WTC11 (cell line): ENCODE data around the gene PGAM5. TPM values are rescaled to one million over a fixed set of nuclear protein-coding genes. Genes with fewer than 3 reads are reported as not detected.

Source experiments
- ATAC-seq: fragments of 200-7000 bp; cut with Tn5 transposase; 2 replicates; pipeline ENCODE4 v1.10.0; 2021; ENCODE audit warnings: mild to moderate bottlenecking, moderate library complexity
- CTCF ChIA-PET: fragments of 300-600 bp; sonication (Branson Sonifier 250); formaldehyde crosslinking; loops from one replicate; lab custom pipeline; 2021; ENCODE audit warnings: antibody characterized with exemption; lab: Charles Lee
- POLR2A ChIA-PET: fragments of 350-600 bp; sonication (Branson Sonifier 250); formaldehyde crosslinking; loops from one replicate; lab custom pipeline; 2021; ENCODE audit warnings: antibody characterized with exemption; lab: Charles Lee
- DNase-seq: peaks from one replicate; pipeline ENCODE4 v3.0.0; 2021; ENCODE audit warnings: low spot score
- H3K27ac Mint-ChIP-seq: 2 replicates; pipeline ENCODE4 v1.8.0; 2021; ENCODE audit warnings: mixed read lengths
- H3K27me3 Mint-ChIP-seq: 2 replicates; pipeline ENCODE4 v1.8.0; 2021; ENCODE audit warnings: low read depth, mild to moderate bottlenecking, moderate library complexity, mixed read lengths
- H3K36me3 Mint-ChIP-seq: 2 replicates; pipeline ENCODE4 v1.8.0; 2021; ENCODE audit warnings: mixed read lengths
- H3K4me1 Mint-ChIP-seq: 2 replicates; pipeline ENCODE4 v1.8.0; 2022; ENCODE audit warnings: mixed read lengths
- H3K4me3 Mint-ChIP-seq: 2 replicates; pipeline ENCODE4 v1.8.0; 2021; ENCODE audit warnings: mild to moderate bottlenecking, moderate library complexity, mixed read lengths
- H3K9me3 Mint-ChIP-seq: 2 replicates; pipeline ENCODE4 v1.8.0; 2021; ENCODE audit warnings: mixed read lengths
- AR ChIP-seq: fragments of 250-450 bp; sonication (Bioruptor Pico); IDR thresholded peaks from 2 replicates; pipeline ENCODE4 v1.9.0; 2021; ENCODE audit warnings: mild to moderate bottlenecking
- ARID4B ChIP-seq: sonication (generic); formaldehyde crosslinking; IDR thresholded peaks from 2 replicates; pipeline ENCODE4 v1.8.0; 2023; ENCODE audit warnings: missing genetic modification reagents, mild to moderate bottlenecking, borderline replicate concordance
- FOXP1 ChIP-seq: sonication (generic); formaldehyde crosslinking; IDR thresholded peaks from 2 replicates; pipeline ENCODE4 v1.8.0; 2022; ENCODE audit warnings: missing genetic modification reagents, mild to moderate bottlenecking, moderate library complexity, borderline replicate concordance
- GRHL2 ChIP-seq: fragments of 250-450 bp; sonication (Bioruptor Pico); IDR thresholded peaks from 2 replicates; pipeline ENCODE4 v1.8.0; 2022; ENCODE audit warnings: mild to moderate bottlenecking, moderate library complexity; ENCODE audit not compliant: insufficient replicate concordance, severe bottlenecking
- JUN ChIP-seq: sonication (generic); formaldehyde crosslinking; IDR thresholded peaks from 2 replicates; pipeline ENCODE4 v1.8.0; 2023; ENCODE audit warnings: mild to moderate bottlenecking, missing genetic modification reagents
- MAX ChIP-seq: sonication (generic); formaldehyde crosslinking; IDR thresholded peaks from 2 replicates; pipeline ENCODE4 v1.8.0; 2022; ENCODE audit warnings: mild to moderate bottlenecking, missing genetic modification reagents
- MYBL2 ChIP-seq: sonication (generic); formaldehyde crosslinking; IDR thresholded peaks from 2 replicates; pipeline ENCODE4 v1.8.1; 2023; ENCODE audit warnings: mild to moderate bottlenecking, moderate library complexity, missing genetic modification reagents
- NFYB ChIP-seq: sonication (generic); formaldehyde crosslinking; conservative IDR thresholded peaks from 2 replicates; pipeline ENCODE4 v1.8.0; 2022; ENCODE audit warnings: low read depth, missing genetic modification reagents
- NR3C1 ChIP-seq: sonication (generic); formaldehyde crosslinking; conservative IDR thresholded peaks from 2 replicates; pipeline ENCODE4 v1.8.1; 2023; ENCODE audit warnings: low read depth, mild to moderate bottlenecking, missing genetic modification reagents
- PRDM15 ChIP-seq: sonication (generic); formaldehyde crosslinking; IDR thresholded peaks from 2 replicates; pipeline ENCODE4 v1.8.0; 2022; ENCODE audit warnings: missing genetic modification reagents
- PREB ChIP-seq: sonication (generic); formaldehyde crosslinking; IDR thresholded peaks from 2 replicates; pipeline ENCODE4 v1.8.1; 2022; ENCODE audit warnings: mild to moderate bottlenecking, missing genetic modification reagents, moderate library complexity, borderline replicate concordance
- RORB ChIP-seq: fragments of 250-450 bp; sonication (Bioruptor Pico); IDR thresholded peaks from 2 replicates; pipeline ENCODE4 v1.9.0; 2021; ENCODE audit warnings: mild to moderate bottlenecking
- SMAD3 ChIP-seq: sonication (generic); formaldehyde crosslinking; IDR thresholded peaks from 2 replicates; pipeline ENCODE4 v1.8.0; 2022; ENCODE audit warnings: missing genetic modification reagents, mild to moderate bottlenecking, borderline replicate concordance
- SMAD4 ChIP-seq: sonication (generic); formaldehyde crosslinking; IDR thresholded peaks from 2 replicates; pipeline ENCODE4 v1.8.0; 2022; ENCODE audit warnings: mild to moderate bottlenecking, missing genetic modification reagents
- ZMAT4 ChIP-seq: fragments of 250-450 bp; sonication (Bioruptor Pico); IDR thresholded peaks from 2 replicates; pipeline ENCODE4 v1.9.0; 2021; ENCODE audit warnings: mild to moderate bottlenecking
- ZNF138 ChIP-seq: sonication (generic); formaldehyde crosslinking; conservative IDR thresholded peaks from 2 replicates; pipeline ENCODE4 v1.8.1; 2022; ENCODE audit warnings: mild to moderate bottlenecking, moderate library complexity, missing genetic modification reagents
- ZNF416 ChIP-seq: fragments of 250-450 bp; sonication (Bioruptor Pico); IDR thresholded peaks from 2 replicates; pipeline ENCODE4 v1.9.0; 2021; ENCODE audit warnings: mild to moderate bottlenecking, inconsistent platforms
- ZNF425 ChIP-seq: fragments of 250-450 bp; sonication (Bioruptor Pico); conservative IDR thresholded peaks from 2 replicates; pipeline ENCODE4 v1.9.0; 2021; ENCODE audit warnings: mild to moderate bottlenecking
- total RNA-seq: library from RNA; stranded (reverse); gene quantifications from 3 replicates; pipeline ENCODE4 v1.2.3, GENCODE V29; 2021

Gene PGAM5
- total RNA-seq, 1 experiment from 2014 or later = 89.7 TPM

- no peak for TF ChIP-seq PRDM15 (CRISPR knock-in tag)
- TF ChIP-seq, all 79 proteins: peak for 0
Measured at GRCh38 chr12:132674561-132674960, 36.1 kb upstream of the PGAM5 start (continued).

GRCh38 chr12:132675757-132676432 is 34.7 kb upstream of the PGAM5 start:
- Mint-ChIP-seq H3K4me3 (no peak overlapping the region), H3K27ac (no peak overlapping the region), H3K36me3 (peaks cover 80% of the 10 kb centered on the region), H3K4me1 (no peaks in the 10 kb centered on the region), H3K27me3 (no peaks in the 10 kb centered on the region), H3K9me3 (no peaks in the 10 kb centered on the region)
- ChIA-PET CTCF (no interaction called here), POLR2A (no interaction called here)
- TF ChIP-seq RORB (CRISPR knock-in tag) = no peak
- TF ChIP-seq ZNF138 (CRISPR knock-in tag) = no peak
- no peak for TF ChIP-seq FOXP1 (CRISPR knock-in tag)
- TF ChIP-seq NFYB (CRISPR knock-in tag) = no peak
- no peak for TF ChIP-seq ZMAT4 (CRISPR knock-in tag)
- no peak for TF ChIP-seq ZNF416 (CRISPR knock-in tag)
- DNase-seq = no peak
- ATAC-seq = no peak

- no peak for ATAC-seq
- Mint-ChIP-seq H3K9me3 (no peaks in the 10 kb centered on the region), H3K4me1 (no peaks in the 10 kb centered on the region), H3K27ac (no peak overlapping the region; the same call in 1 of the 2 replicates), H3K36me3 (peaks cover 70% of the 10 kb centered on the region), H3K4me3 (no peak overlapping the region), H3K27me3 (no peaks in the 10 kb centered on the region)
- no peak for DNase-seq
- ChIA-PET CTCF (no interaction called here), POLR2A (no interaction called here)
- TF ChIP-seq NR3C1 (CRISPR knock-in tag) = no peak
- no peak for TF ChIP-seq SMAD4 (CRISPR knock-in tag)
- no peak for TF ChIP-seq AR (CRISPR knock-in tag)
- no peak for TF ChIP-seq ARID4B (CRISPR knock-in tag)
- no peak for TF ChIP-seq MAX (CRISPR knock-in tag)
- TF ChIP-seq PREB (CRISPR knock-in tag) = no peak
- no peak for TF ChIP-seq SMAD3
- TF ChIP-seq MYBL2 = no peak
- TF ChIP-seq GRHL2 (CRISPR knock-in tag) = no peak
- TF ChIP-seq JUN = no peak
- no peak for TF ChIP-seq ZNF425
Measured at GRCh38 chr12:132677492-132677891, 33.1 kb upstream of the PGAM5 start.
